GM18508 (cell line): Measurements from ENCODE around the gene TNK2.

Source experiments
- ATAC-seq: cut with Tn5 transposase; IDR thresholded peaks from one replicate; pipeline ENCODE4 v1.9.1; 2021; ENCODE audit warnings: moderate number of reproducible peaks; ENCODE audit not compliant: insufficient read depth, unreplicated experiment

Gene TNK2

DNA sequence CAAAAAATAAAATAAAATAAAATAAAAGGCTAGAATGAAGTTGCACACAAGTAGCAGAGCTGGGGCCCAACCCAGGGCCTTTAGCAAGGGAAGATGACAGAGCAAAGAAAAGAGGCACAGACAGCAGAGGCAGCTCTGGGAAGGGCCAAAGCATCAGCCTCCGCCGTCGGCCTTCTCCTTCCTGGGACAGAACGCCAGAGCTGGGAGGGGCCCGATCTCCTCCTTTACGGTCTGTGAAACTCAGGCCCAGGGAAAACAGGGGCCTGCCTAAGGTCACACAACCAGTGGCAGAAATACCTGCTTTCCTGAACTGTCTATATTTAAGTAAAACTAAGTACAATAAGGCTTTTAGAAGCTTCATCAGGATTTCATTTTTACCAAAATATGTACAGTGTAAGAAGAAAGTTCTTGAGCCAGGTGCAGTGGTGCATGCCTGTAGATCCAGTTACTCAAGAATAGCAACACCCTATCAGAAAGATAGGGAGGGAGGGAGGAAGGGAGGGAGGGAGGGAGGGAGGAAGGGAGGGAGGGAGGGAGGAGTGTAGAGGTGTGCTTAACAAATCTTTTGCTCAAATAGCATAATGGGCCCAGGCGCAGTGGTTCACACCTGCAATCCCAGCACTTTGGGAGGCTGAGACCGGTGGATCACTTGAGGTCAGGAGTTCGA, 53.6 kb downstream of the TNK2 start:
- ATAC-seq = no peak

DNA sequence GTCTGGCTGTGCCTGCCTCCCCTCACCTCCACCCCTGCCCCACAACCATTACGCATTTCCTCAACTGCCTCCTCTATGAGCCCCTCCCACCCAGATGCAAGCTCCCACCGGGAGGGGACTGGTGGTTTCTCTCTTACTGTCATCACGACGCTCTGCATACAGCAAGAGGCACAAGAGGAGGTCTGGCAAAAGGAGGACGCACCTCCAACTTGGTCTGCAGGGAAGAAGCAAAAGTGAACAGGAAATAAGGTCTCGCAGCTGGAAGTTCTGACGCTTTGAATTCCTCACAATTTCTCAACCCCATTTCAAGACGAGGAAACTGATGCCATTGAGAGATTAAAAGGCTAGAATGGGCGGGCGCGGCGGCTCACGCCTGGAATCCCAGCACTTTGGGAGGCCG, 54.4 kb downstream of the TNK2 start:
- ATAC-seq = no peak

DNA sequence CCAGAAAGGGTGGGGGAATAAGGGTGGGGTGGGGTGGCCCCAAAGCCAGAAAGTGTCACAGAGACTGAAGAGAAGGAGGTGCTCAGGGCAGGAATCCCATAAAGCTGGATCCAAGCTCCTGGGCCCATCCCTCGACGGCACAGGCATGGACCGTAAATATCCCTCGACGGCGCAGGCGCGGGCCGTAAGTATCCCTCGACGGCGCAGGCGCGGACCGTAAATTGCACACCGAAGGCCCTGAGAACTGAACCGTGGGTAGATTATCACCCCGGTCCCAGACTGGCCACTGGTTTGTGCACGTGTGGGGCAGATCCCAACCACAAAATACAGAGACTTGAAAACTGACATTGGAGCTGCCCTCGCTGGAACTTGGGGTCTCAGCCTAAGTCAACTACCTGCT, 55.3 kb downstream of the TNK2 start:
- no peak for ATAC-seq

DNA sequence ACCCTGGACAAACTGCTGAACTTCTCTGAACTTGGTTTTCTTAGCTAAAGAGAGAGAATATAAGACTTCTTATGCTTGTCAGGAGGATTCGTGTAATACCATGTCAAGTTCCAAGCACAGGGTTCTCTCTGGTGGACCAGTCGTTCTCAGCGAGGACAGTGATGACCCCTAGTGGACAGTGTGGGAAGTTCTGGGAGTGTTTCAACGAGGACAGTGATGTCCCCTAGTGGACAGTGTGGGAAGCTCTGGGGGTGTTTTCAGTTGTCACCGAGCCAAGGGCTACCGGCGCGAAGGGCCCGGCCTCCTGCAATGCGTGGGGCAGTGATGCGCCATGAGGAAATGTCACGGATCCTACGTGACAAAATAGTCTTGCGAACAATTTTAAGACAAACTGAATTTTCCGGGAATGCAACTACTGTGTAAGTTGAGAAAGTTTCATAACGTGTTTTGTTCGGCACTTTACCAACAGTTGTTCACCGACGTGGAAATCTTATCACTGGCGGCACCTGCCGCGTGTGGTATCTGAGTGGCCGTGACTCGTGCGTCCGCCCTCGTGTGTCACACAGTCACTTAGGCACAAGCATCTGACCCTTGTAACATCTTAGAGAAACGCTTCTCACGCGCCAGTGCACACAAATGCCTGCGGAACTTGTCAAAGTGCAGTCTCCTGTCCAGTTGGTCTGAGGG, 57.4 kb downstream of the TNK2 start:
- peak; percentile 61 for ATAC-seq

DNA sequence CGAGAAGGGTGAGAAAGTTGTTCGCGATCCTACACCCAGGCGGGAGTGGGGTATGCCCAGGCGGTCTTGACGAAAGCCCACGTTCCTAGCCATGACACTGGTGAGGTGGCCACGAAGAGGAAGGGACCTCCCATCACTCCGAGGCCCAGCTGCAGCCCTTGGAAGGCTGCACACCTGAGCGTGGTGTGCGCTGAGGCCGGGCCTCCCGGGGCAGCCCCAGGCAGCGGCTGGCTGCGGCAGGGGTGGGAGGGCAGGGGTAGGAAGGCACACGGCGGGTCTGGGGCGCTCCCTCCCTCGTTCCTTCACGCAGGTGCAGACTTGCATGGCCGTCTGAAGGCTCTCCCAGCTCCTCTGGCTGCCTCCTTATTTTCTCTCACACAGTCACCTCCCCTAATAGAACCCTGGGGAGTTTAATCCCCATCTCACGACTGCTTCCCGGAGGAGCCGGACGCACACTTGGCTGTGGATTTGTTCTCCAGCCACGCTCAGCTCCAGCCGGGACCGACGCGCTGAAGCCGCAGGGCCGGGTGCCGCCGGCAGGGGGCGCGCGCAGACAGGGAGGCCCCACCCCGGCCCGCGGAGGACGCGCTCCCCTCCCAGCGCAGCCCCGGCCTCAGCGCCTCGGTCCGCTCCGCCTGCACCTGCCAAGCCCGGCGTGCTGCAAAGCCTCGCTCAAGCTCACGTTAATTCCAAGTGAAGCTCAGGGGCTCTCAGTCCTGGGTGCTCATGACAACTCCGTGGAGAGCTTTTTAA, 58.9 kb downstream of the TNK2 start:
- no peak for ATAC-seq

DNA sequence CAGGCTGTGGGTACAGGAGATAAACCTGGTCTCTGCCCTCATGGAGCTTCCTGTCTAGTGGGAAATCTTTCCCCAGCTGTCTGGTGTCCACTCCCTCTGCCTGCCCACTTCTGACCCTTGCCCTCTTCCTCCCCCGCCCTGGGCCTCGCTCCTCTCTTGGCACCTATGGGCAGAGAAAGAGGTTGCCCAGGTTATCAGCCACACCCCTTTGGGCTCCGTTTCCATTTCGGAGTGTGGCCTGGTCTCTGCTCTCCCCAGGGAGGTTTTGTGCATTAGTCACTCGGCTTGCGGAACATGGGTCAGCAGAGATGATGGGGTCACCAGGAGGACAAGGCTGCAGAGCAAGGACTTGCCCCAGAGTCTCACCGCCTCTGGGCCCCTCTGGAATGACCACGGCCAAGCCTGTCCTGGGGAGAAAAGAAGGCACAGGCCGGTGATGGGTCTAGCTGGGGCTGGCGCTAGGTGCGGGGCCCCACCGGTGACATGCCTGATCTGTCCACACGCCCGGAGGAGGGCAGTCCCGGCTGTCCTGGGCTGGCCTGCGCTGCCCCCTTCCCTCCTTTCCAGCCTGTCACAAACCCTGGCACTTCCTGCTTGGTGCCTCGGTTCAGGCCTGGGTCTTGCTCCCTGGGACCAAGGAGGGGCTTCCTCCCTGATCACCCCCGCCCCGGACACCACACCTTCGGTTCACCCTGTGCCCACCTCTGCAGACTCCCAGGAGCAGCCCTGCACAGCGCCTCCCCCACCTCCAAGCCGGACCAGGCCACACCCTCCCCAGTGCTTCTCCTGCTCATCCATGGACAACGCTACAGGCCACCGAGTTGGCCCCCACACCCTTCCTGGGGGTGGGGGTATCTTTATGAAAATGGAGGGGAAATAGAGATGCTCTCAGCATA, 61.0 kb downstream of the TNK2 start:
- no peak for ATAC-seq

DNA sequence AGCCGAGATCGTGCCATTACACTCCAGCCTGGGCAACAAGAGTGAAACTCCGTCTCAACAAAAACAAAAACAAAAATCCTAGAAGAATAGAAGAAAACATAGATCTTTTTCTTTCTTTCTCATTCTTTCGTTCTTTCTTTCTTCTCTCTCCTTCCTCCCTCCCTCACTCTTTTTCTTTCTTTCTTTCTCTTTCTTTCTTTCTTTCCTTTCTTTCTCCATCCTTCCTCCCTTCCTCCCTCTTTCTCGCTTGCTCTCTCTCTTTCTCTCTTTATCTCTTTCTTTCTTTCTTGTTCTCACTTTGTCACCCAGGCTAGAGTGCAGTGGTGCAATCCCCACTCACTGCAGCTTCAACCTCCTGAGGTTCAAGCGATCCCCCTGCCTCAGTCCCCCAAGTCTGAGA, 62.9 kb downstream of the TNK2 start:
- no peak for ATAC-seq

DNA sequence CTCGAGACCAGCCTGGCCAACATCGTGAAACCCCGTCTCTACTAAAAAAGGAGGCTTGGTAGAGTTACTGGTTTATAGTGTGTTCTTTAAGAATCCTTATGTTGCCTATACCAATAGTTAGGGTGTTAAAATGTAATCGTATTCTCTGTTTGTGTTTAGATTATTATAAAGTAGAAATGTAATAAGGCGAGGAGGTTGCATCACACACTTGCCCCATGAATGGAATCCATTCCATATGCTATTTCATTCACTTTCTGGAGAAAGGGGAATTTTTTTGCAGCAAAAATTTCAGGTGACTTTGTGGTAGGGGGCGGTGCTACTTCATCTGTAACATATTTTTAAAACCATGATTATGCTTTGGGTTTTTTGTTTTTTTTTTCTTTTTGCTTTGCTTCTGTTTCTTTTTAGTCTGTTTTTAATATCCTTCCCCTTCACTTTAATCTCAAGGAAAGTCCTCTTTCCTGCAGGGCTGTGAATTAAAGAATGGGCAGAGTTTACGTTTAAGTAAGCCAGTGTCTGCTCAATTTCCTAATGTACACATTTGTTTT, 63.6 kb downstream of the TNK2 start:
- ATAC-seq = no peak

DNA sequence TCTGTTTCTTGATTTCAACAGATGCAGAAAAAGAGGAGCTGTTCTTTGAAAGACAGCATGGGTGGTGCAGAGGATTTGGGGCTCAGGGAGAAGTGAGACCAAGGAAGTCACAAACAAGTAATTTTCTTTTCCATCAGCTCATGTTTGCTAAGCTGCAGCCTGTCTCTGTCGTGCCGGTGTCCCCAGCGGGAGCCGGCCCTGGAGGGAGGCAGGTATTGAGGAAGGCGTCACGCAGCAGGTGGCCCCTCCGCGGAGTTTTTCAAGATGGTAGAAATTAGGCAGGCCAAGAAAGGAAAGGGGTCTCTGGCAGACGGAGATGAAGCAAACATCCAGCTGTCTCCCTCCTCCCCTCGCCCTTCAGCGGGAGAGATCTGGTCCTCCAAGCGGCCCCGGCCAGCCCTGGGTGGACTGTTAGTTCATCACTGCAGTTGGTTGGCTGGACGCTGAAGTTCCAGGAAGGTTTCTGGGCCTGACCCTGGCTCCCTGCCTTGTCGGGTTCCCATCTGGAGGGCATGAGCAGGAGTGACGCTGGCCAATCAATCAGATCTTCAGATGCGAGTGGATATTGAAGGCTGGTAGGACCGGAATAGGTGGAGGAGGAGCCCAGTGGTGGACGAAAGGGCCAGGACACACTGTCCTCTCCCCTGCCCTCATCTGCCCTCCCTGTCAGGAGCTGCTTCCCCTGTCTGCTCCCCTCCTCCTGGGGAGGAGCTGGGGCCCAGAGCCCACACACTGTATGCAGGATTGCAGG, 68.9 kb downstream of the TNK2 start:
- ATAC-seq = no peak

DNA sequence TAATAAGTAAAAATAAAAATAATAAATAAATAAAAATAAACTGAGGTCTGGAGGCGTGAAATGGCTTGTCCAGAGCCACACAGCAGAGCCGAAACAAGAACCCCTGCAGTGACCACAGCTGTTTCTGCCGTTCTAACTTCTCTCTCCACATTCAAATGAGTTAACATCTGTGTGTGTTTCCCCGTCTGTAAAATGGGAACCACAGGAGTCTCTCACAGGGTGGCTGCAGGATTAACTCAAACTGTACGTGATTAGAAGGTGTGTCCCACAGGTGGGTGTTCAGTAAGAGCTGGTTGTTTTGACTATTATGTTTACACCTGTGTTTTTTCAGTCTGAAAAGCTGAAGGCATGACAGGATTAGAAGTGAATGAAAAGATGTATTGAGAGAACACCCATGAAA, 69.6 kb downstream of the TNK2 start:
- no peak for ATAC-seq

DNA sequence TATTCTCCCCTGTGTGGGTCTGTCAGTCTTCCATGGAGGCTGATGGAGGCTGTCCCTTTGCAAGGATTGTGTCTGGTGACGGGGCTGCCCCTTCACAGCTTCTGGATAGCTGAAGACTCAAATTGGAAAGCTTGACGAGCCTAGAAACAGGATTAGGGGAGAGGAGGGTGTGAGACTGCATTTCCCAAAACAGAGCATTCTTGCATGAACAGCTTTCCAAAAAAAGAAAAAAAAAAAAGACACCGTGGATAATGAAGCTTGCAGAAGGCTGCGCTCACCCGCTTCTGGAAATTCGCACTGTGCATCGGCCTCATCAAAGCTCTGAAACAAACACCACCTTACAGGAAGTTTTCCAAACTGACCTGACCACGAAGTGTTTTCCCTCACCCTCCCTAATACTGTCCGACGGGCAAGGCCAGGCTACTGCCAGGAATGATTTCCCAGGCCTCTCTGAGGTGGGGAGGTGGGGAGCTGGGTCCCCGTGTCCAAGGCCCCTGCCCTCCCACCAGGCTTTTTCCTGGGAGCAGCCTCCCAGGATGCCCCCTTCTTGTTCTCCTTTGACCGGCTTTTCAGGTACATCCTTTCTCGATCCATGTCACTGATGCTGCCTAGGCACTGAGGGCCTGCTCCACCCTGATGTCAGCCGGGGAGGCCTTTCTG, 71.7 kb downstream of the TNK2 start:
- ATAC-seq = no peak

DNA sequence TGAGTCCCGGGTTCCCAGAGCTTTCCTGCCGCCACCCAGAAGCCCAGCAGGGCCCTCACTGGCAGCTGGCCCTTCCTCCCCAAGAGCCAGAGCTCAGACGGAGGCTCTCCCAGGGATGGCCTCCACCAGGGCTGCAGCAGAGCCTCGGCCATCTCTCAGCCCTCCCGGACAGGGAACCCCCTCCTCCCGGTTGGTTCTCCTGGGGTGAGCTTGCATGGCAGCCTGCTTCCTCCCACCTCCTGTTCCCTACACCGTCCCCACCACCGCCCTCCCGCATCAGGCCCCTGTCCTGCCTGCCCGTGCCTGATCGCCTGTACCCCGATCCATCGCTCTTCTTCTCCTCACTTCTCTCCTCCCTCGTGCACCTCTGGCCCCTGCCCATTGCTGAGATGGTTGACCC, 72.6 kb downstream of the TNK2 start:
- ATAC-seq = no peak

DNA sequence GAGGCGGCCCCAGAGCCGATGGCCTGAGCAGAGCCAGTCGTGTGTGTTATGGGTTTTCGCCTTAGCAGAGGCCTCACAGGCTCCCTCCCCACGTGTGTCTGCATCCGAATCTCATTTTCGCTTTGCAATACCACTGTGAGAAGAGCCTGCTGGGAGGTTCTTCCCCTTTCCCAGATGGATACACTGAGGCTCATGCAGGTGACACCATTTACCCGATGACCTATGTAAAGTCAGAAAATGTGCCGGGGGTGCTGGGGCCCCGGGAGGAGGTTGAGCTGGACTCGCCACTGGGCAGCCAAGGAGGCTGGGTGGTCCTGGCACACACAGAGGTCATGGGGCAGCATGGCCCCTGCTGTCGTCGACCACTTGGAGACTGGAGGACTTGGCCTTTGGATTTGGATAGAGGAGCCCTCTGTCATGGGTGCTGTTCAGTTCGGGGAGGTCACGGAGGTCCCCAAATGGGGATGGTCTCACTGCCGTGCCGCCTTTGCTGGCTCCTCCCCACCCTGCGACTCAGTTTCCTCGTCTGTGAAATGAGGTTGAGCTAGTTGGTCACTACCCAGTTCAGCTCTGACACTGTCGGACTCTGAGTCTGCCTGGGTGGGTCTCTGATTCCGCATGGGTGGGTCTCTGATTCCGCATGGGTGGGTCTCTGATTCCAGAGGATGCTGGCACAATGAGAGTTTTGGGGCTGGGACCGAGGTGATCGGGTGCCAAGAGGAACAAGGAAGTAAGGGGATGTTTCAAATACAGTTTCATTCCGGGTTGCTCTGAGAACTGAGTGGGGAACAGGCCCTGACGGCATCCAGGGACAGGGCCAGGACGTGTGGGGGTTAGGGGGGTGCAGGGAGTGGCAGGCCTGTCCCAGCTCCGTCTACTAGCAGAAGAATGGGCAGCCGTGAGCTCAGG, 73.4 kb downstream of the TNK2 start:
- no peak for ATAC-seq

DNA sequence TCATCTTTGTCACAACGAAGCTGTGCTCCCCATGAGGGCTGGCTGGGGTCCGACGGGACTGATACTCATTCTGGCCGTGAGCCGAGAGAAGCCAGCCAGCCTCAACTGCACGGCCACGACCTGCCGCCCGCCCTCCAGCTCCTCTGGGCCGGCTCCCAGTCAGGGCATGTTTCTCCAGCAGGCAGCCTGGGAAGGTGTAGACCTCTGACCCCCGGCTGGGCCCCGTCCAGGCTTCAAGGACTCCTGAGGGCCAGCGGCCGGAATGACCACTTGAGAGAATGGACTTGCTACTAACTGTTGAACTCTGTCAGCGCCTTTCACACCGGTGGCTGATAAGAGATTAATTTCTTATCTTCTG, 78.5 kb downstream of the TNK2 start:
- ATAC-seq = no peak

DNA sequence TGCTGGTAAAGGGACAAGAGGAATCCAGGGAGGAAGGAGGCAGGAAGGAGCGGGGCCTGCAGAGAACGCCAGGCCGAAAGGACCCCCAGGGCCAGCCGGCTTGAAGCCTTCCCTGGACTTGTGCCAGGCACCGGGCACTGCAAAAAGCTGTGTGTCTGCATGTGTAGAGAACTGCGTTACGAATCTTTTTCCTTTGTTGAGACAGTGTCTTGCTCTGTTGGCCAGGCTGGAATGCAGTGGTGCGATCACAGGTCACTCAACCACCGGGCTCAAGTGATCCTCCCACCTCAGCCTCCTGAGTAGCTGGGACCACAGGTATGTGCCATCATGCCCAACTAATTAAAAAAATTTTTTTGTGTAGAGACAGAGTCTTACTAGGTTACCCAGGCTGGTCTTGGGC, 79.6 kb downstream of the TNK2 start:
- ATAC-seq = no peak

DNA sequence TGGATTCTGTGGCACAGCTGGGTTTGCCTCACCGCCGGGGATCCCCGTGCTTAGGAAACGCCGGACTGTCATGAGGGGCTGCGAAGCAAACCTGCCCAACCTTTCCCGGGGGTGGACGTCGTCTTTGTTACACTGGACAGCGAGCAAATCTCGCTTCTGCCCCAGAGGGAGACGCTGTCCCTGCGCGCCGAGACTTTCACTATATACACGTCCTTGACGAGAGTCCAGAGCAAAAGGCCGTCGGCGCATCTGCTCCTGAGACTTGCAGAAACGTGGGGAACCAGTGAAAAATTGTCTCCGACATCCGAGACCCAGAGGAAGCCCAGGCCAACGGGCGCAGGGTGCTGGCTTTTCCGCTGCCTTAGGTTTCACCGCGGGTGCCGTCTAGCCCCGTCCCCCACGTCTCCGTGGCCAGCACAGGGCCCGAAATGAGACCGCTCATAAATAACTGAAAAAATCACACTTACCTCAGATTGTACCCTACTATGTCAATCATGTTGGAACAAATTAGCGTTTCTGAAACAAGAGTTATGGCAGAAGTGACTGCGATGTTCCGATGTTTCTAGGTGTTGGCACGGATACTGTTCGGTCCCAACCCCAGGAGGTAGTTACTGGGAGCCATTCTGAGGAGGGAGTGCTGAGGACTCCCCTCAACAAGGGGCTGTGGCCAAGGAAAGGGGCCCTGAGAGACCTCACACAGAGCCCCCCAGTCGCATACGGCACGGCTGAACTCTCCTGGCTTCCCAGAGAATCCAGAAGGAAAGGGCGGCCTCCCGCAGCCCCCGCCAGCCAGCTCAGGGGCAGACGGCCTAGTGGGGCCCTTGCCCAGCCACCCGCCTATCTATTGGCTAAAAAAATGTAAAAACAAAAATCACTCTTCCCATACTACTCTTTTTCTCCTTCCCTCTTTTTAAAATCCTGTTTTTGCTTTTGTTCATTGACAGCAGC, 82.2 kb downstream of the TNK2 start:
- no peak for ATAC-seq

DNA sequence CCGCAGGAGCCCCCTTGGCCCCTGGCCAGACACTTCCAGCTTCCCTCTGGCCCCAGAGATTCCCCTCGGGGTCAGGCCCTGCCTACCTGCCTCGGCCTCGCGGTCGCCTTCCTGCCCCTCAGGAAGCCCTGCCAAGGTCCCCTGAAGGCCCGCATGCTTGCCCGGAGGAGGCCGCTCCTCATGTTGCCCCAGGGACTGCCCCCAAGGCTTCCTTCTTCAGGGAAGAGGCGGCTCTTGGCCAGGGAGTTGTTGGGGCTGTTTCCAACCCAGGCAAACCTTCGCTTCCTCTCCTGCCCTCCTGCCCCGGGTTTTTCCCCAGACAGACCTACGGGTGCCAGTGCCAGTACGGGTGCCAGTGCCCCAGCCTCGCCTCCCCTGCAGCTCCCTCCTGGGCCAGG, 83.2 kb downstream of the TNK2 start:
- no peak for ATAC-seq
